ENCODE data around the gene PNPT1.
A peak's percentile ranks its signal among the peaks of the same experiment; 100 is the strongest.

- TF ChIP-seq SIN3A (IDR thresholded peaks at IDR 0.05; ENCODE audit: borderline replicate concordance, insufficient read depth, low read length) = peak; percentile 94; the same call in 1 of the 2 replicates
- peak; percentile 82; the same call in 1 of the 2 replicates for TF ChIP-seq TAF1 (IDR thresholded peaks at IDR 0.05; ENCODE audit: borderline replicate concordance, insufficient read depth, low read length)
- TF ChIP-seq REST (IDR thresholded peaks at IDR 0.05; ENCODE audit: insufficient read depth in 1 of 2, low read depth in 2 of 2, low read length in 2 of 2) = no peak; a peak in 1 of 4 replicates
Observed at GRCh38 chr2:55693181-55694125, at the start of gene PNPT1.

Measured in PFSK-1 (cell line).